HCT116 (cell line): ENCODE measurements around the gene IRX6. TPM values are rescaled to one million over a fixed set of nuclear protein-coding genes. Genes with fewer than 3 reads are reported as not detected.

Source experiments
- ATAC-seq: fragments of 200-7000 bp; cut with Tn5 transposase; 2 replicates; pipeline ENCODE4 v1.9.1; 2020; ENCODE audit warnings: mild to moderate bottlenecking, moderate library complexity
- BruUV-seq: library from RNA; stranded (reverse); fragments of 400-500 nt; replicated peaks from 2 replicates; lab custom pipeline; 2021; lab: Mats Ljungman, UMichigan
- CTCF ChIA-PET: fragments of 300-600 bp; sonication (Branson Sonifier 250); formaldehyde crosslinking; loops from one replicate; lab custom pipeline; 2021; ENCODE audit warnings: antibody characterized with exemption; lab: Charles Lee
- POLR2A ChIA-PET: fragments of 300-600, 350-600 bp; sonication (Branson Sonifier 250); formaldehyde crosslinking; loops from one replicate; lab custom pipeline; 2021; ENCODE audit warnings: antibody characterized with exemption; lab: Charles Lee
- RAD21 ChIA-PET, 2 experiments: fragments of 300-600 bp; sonication (Branson Sonifier 250); formaldehyde crosslinking; loops; one replicate each; lab custom pipeline; 2023; ENCODE audit warnings: low total read pairs in 2 of 2; ENCODE audit not compliant: uncharacterized antibody in 2 of 2, unreplicated experiment in 2 of 2, low non-redundant PET in 1 of 2; lab: Charles Lee
- DNase-seq: peaks from one replicate; pipeline ENCODE4 v3.0.0-alpha.2; 2010; ENCODE audit warnings: low read depth, low spot score
- H2AFZ ChIP-seq: fragments of 200-600 bp; shearing (Covaris generic), sonication (generic); 2 replicates; pipeline ENCODE4 v1.6.1; 2017; ENCODE audit warnings: low read depth, mixed run types, mixed read lengths, antibody characterized with exemption, low read length; ENCODE audit not compliant: poor library complexity, severe bottlenecking
- H3K27ac ChIP-seq: 2 replicates; pipeline ENCODE4 v1.5.1; 2012; ENCODE audit warnings: low read depth, low read length
- H3K27me3 ChIP-seq: fragments of 200-600 bp; sonication (generic); 2 replicates; pipeline ENCODE4 v1.6.1; 2016; ENCODE audit warnings: mixed run types, low read length, mixed read lengths; ENCODE audit not compliant: insufficient read depth
- H3K36me3 ChIP-seq, 2 experiments: fragments of 200-500 bp in 1 of 2; fragments of 200-600 bp in 1 of 2; sonication (Bioruptor generic) in 1 of 2; sonication (generic) in 1 of 2; 2 replicates each; pipeline versions ENCODE4 v1.5.1 to v1.6.1; 2014 to 2016; ENCODE audit warnings: low read length in 2 of 2, inconsistent platforms in 1 of 2, mixed read lengths in 1 of 2, mixed run types in 1 of 2; ENCODE audit not compliant: insufficient read depth in 2 of 2, control insufficient read depth in 1 of 2
- H3K4me1 ChIP-seq, 2 experiments: fragments of 200-600 bp in 1 of 2; sonication (generic) in 1 of 2; 2 replicates each; pipeline versions ENCODE4 v1.5.1 to v1.6.1; 2012 to 2017; ENCODE audit warnings: low read length in 2 of 2, inconsistent platforms in 1 of 2, mild to moderate bottlenecking in 1 of 2, mixed read lengths in 1 of 2, mixed run types in 1 of 2, moderate library complexity in 1 of 2; ENCODE audit not compliant: insufficient read depth in 2 of 2, control insufficient read depth in 1 of 2
- H3K4me2 ChIP-seq: fragments of 200-600 bp; sonication (generic); 2 replicates; pipeline ENCODE4 v1.6.1; 2017; ENCODE audit warnings: mixed run types, low read length, mixed read lengths
- H3K4me3 ChIP-seq, 2 experiments: fragments of 200-600 bp in 1 of 2; sonication (generic) in 1 of 2; replicated peaks in 1 of 2; 2 replicates each; pipeline ENCODE4 v1.5.1; 2011 to 2016; ENCODE audit warnings: low read length in 2 of 2, control low read depth in 1 of 2, low read depth in 1 of 2, mild to moderate bottlenecking in 1 of 2, mixed read lengths in 1 of 2, mixed run types in 1 of 2
- H3K79me2 ChIP-seq: fragments of 200-600 bp; sonication (generic); 2 replicates; pipeline ENCODE4 v1.6.1; 2017; ENCODE audit warnings: mild to moderate bottlenecking, mixed run types, low read length, moderate library complexity, mixed read lengths; ENCODE audit not compliant: insufficient read depth
- H3K9ac ChIP-seq: fragments of 200-600 bp; sonication (generic); 2 replicates; pipeline ENCODE4 v1.6.1; 2016; ENCODE audit warnings: low read length, mixed read lengths
- H3K9me2 ChIP-seq: fragments of 200-600 bp; sonication (generic), shearing (Covaris generic); 2 replicates; pipeline ENCODE4 v1.6.1; 2017; ENCODE audit warnings: mixed run types, mild to moderate bottlenecking, moderate library complexity; ENCODE audit not compliant: insufficient read depth
- H3K9me3 ChIP-seq, 2 experiments: fragments of 200-500 bp in 1 of 2; fragments of 200-600 bp in 1 of 2; sonication (Bioruptor generic) in 1 of 2; sonication (generic) in 1 of 2; 2 replicates each; pipeline ENCODE4 v1.6.1; 2014 to 2017; ENCODE audit warnings: low read length in 2 of 2, mixed read lengths in 2 of 2, inconsistent platforms in 1 of 2, low read depth in 1 of 2, mild to moderate bottlenecking in 1 of 2, mixed run types in 1 of 2, moderate library complexity in 1 of 2; ENCODE audit not compliant: control insufficient read depth in 1 of 2, insufficient read depth in 1 of 2
- H4K20me1 ChIP-seq: fragments of 200-600 bp; sonication (generic), shearing (Covaris generic); 2 replicates; pipeline ENCODE4 v1.6.1; 2017; ENCODE audit warnings: mixed run types, mild to moderate bottlenecking, moderate library complexity; ENCODE audit not compliant: insufficient read depth
- EGR1 ChIP-seq: IDR thresholded peaks from 2 replicates; pipeline ENCODE4 v1.6.1; 2012; ENCODE audit warnings: low read depth
- EZH2 ChIP-seq: fragments of 200-600 bp; sonication (generic); IDR thresholded peaks from 2 replicates; pipeline ENCODE4 v1.6.1; 2017; ENCODE audit warnings: antibody characterized with exemption, mixed run types
- JUND ChIP-seq: IDR thresholded peaks from 2 replicates; pipeline ENCODE4 v1.6.1; 2012
- RAD21 ChIP-seq: IDR thresholded peaks from 2 replicates; pipeline ENCODE4 v1.6.1; 2012; ENCODE audit warnings: low read depth, mild to moderate bottlenecking
- SRF ChIP-seq: IDR thresholded peaks from 2 replicates; pipeline ENCODE4 v1.6.1; 2012; ENCODE audit warnings: low read depth
- YY1 ChIP-seq: IDR thresholded peaks from 2 replicates; pipeline ENCODE4 v1.6.1; 2011; ENCODE audit warnings: low read length, low read depth, moderate library complexity, mild to moderate bottlenecking; ENCODE audit not compliant: insufficient replicate concordance; ENCODE audit errors: extremely low read depth
- ZBTB33 ChIP-seq: IDR thresholded peaks from 2 replicates; pipeline ENCODE4 v1.6.1; 2011; ENCODE audit warnings: mild to moderate bottlenecking, low read length, moderate library complexity; ENCODE audit not compliant: insufficient replicate concordance; ENCODE audit errors: extremely low read depth
- intact Hi-C: fragments of 100-400 bp; cut with micrococcal nuclease; formaldehyde crosslinking; loops from 2 replicates; pipeline ENCODE4 v1.10.0; 2022
- total RNA-seq: library from RNA; stranded (reverse); gene quantifications from one replicate; pipeline ENCODE4 v1.2.1, GENCODE V29; 2021; ENCODE audit not compliant: unreplicated experiment
- TF ChIP-seq, protein P1 (sequence below): IDR thresholded peaks from 2 replicates; pipeline ENCODE4 v1.6.1; 2012

The IRX6 gene
- total RNA-seq, 1 experiment from 2014 or later, result not detected

GRCh38 chr16:55369151-55369550 lies 45.1 kb downstream of the IRX6 start:
- Histone ChIP-seq H3K9ac (no peak overlapping the region), H3K79me2 (no peaks in the 10 kb centered on the region), H3K9me3 (no peaks in the 10 kb centered on the region), H3K27ac (no peak overlapping the region), H3K9me2 (no peaks in the 10 kb centered on the region), H4K20me1 (no peaks in the 10 kb centered on the region), H2AFZ (no peak overlapping the region), H3K4me3 (no peak overlapping the region), H3K27me3 (peaks cover 68% of the 10 kb centered on the region), H3K4me2 (no peak overlapping the region), H3K4me1 (no peaks in the 10 kb centered on the region), H3K36me3 (no peaks in the 10 kb centered on the region)
- ChIA-PET CTCF (no interaction called here), POLR2A (no interaction called here), RAD21 (no interaction called here)
- no peak for ATAC-seq
- TF ChIP-seq EZH2 (no peak), SRF (no peak), YY1 (no peak), EGR1 (no peak)
- intact Hi-C loops, result loop anchor here (10.0 kb wide), 1 partner anchor 806 kb away; no protein-coding TSS in a partner anchor
- DNase-seq, result no peak
- no TSS peak for BruUV-seq

DNA sequence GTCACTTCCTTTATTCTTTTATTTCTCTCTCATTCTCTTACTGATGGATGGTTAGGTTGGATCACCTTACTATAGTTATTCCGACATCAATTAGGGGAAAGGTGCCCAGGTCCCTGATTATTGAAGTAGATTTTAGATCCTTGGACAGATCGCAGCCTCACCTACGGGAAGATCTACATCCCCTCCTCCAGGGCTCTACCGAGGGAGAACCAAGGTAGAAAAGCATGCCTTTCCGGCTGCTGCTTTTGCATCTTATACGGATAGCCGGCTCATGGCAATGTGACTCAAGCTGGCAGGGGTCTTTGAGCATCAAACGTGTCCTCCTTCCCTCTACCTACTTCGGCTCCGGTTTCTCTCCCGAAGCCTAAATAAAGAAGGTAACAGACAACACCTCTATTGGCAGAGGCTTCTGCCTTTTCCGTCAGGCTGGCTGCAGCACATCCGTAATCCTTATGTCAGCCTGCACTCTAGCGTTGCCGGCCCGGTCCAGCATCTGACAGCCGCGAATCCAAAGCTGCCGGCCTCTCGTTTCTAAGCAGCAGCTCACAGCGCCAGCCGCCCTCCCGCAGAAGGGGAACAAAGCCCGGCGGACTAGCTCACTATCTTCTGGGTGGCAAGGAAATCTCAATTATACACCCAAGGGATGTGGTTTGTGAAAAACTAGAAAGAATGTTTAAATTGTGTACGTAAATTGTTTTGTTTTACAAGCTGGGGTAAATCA lies 46.9 kb downstream of the IRX6 start:
- DNase-seq, result no peak

More for the DNA sequence above, 46.9 kb downstream of the IRX6 start:
- POLR2A ChIA-PET, result no interaction called here
- no peaks in the 10 kb centered on the region for H3K4me1 ChIP-seq
- BruUV-seq, result no TSS peak
- H3K27me3 ChIP-seq, result peaks cover 53% of the 10 kb centered on the region
- CTCF ChIA-PET, result no interaction called here
- no peak overlapping the region for H3K9ac ChIP-seq
- H3K9me3 ChIP-seq, result no peaks in the 10 kb centered on the region
- no peaks in the 10 kb centered on the region for H3K9me2 ChIP-seq
- H2AFZ ChIP-seq, result no peak overlapping the region
- TF ChIP-seq, protein P1, sequence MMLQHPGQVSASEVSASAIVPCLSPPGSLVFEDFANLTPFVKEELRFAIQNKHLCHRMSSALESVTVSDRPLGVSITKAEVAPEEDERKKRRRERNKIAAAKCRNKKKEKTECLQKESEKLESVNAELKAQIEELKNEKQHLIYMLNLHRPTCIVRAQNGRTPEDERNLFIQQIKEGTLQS, result no peak
- TF ChIP-seq SRF (no peak), ZBTB33 (no peak), RAD21 (no peak), JUND (no peak)
- no peak for ATAC-seq
- H4K20me1 ChIP-seq, result no peaks in the 10 kb centered on the region
- intact Hi-C loops, result no loop called here
- RAD21 ChIA-PET, result no interaction called here
- H3K79me2 ChIP-seq, result no peaks in the 10 kb centered on the region
- H3K36me3 ChIP-seq, result no peaks in the 10 kb centered on the region
- no peak overlapping the region for H3K27ac ChIP-seq
- no peak overlapping the region for H3K4me2 ChIP-seq
- H3K4me3 ChIP-seq, result no peak overlapping the region
